Brain microvascular endothelial cell (primary cell): ENCODE data around the gene ADAT3.

Experiments used
- DNase-seq: peaks from one replicate; pipeline ENCODE4 v3.0.0-alpha.2; 2020
- H3K27ac ChIP-seq: fragments of 250-450 bp; sonication (Bioruptor Pico); 2 replicates; pipeline ENCODE4 v1.5.1; 2020; ENCODE audit warnings: mild to moderate bottlenecking, moderate library complexity
- H3K27me3 ChIP-seq: fragments of 250-450 bp; sonication (Bioruptor Pico); replicated peaks from 2 replicates; pipeline ENCODE4 v1.5.1; 2020; ENCODE audit warnings: mild to moderate bottlenecking
- H3K36me3 ChIP-seq: fragments of 250-450 bp; sonication (Bioruptor Pico); replicated peaks from 2 replicates; pipeline ENCODE4 v1.5.1; 2020; ENCODE audit warnings: mild to moderate bottlenecking
- H3K4me3 ChIP-seq: 2 replicates; pipeline ENCODE4 v1.5.1; 2011; ENCODE audit warnings: low read depth, mild to moderate bottlenecking, control low read depth, low read length, moderate library complexity
- CTCF ChIP-seq: IDR thresholded peaks from 2 replicates; pipeline ENCODE4 v1.5.1; 2011; ENCODE audit warnings: low read depth, mild to moderate bottlenecking, moderate library complexity, low read length, control low read depth, inconsistent platforms; ENCODE audit errors: missing control alignments
- in situ Hi-C: cut with HindIII; loops from 2 replicates; pipeline ENCODE4 v1.10.0; 2017; ENCODE audit warnings: low sequenced_read_pairs, low pct_ligation_motif_present

The ADAT3 gene

GRCh38 chr19:1953037-1953436 is 47.8 kb downstream of the ADAT3 start:
- in situ Hi-C loops: no loop called here

GRCh38 chr19:1953441-1954094 is 48.4 kb downstream of the ADAT3 start:
- no peak for TF ChIP-seq CTCF
- Histone ChIP-seq H3K36me3 (peaks cover 7% of the 10 kb centered on the region), H3K27ac (no peak overlapping the region), H3K27me3 (no peaks in the 10 kb centered on the region), H3K4me3 (no peak overlapping the region)
- in situ Hi-C loops: no loop called here
- DNase-seq: no peak

More at GRCh38 chr19:1953037-1953436, 47.8 kb downstream of the ADAT3 start:
- no peak for DNase-seq
- no peak overlapping the region for H3K4me3 ChIP-seq
- TF ChIP-seq CTCF: no peak
- no peak overlapping the region for H3K27ac ChIP-seq
- H3K36me3 ChIP-seq: peaks cover 7% of the 10 kb centered on the region
- H3K27me3 ChIP-seq: no peaks in the 10 kb centered on the region

- Histone ChIP-seq H3K27me3 (no peaks in the 10 kb centered on the region), H3K36me3 (peaks cover 7% of the 10 kb centered on the region), H3K27ac (no peak overlapping the region), H3K4me3 (no peak overlapping the region)
- TF ChIP-seq CTCF: no peak
- in situ Hi-C loops: no loop called here
- no peak for DNase-seq
These were observed 49.3 kb downstream of the ADAT3 start for GRCh38 chr19:1954532-1954933.

GRCh38 chr19:1955171-1956121 is 50.2 kb downstream of the ADAT3 start:
- DNase-seq: no peak
- Histone ChIP-seq H3K27ac (no peak overlapping the region), H3K36me3 (peaks cover 7% of the 10 kb centered on the region), H3K4me3 (no peak overlapping the region), H3K27me3 (no peaks in the 10 kb centered on the region)
- in situ Hi-C loops: no loop called here
- no peak for TF ChIP-seq CTCF

GRCh38 chr19:1956122-1956494 is 50.9 kb downstream of the ADAT3 start:
- no peak for TF ChIP-seq CTCF
- in situ Hi-C loops: no loop called here
- Histone ChIP-seq H3K27me3 (no peaks in the 10 kb centered on the region), H3K4me3 (no peak overlapping the region), H3K27ac (no peak overlapping the region), H3K36me3 (peaks cover 7% of the 10 kb centered on the region)
- no peak for DNase-seq
